HFF-Myc (cell line): ENCODE measurements around the gene CDC6.

Source experiments
- DNase-seq: peaks from one replicate; pipeline ENCODE4 v3.0.0-alpha.2; 2011; ENCODE audit warnings: low read depth; ENCODE audit errors: extremely low read depth
- H3K4me3 ChIP-seq: replicated peaks from 2 replicates; pipeline ENCODE4 v1.5.1; 2011; ENCODE audit warnings: low read depth, mild to moderate bottlenecking, control low read depth, low read length
- CTCF ChIP-seq: IDR thresholded peaks from 2 replicates; pipeline ENCODE4 v1.5.1; 2012; ENCODE audit warnings: mild to moderate bottlenecking, low read depth, low read length, control low read depth; ENCODE audit errors: missing control alignments

Gene CDC6

GRCh38 chr17:40345994-40346764 lies 58.5 kb downstream of the CDC6 start:
- DNase-seq, result no peak
- TF ChIP-seq CTCF, result no peak
- H3K4me3 ChIP-seq, result peak overlapping the region; percentile 46

- no peak overlapping the region for H3K4me3 ChIP-seq
- DNase-seq, result no peak
- TF ChIP-seq CTCF, result no peak
Measured at GRCh38 chr17:40346765-40347158, 59.1 kb downstream of the CDC6 start.

GRCh38 chr17:40347319-40348135 lies 59.8 kb downstream of the CDC6 start:
- no peak for DNase-seq
- no peak overlapping the region for H3K4me3 ChIP-seq
- no peak for TF ChIP-seq CTCF

GRCh38 chr17:40348136-40348504 lies 60.4 kb downstream of the CDC6 start:
- no peak for DNase-seq
- TF ChIP-seq CTCF, result no peak
- no peak overlapping the region for H3K4me3 ChIP-seq

GRCh38 chr17:40348562-40349476 lies 61.1 kb downstream of the CDC6 start:
- no peak for DNase-seq
- TF ChIP-seq CTCF, result no peak
- no peak overlapping the region for H3K4me3 ChIP-seq

GRCh38 chr17:40349477-40349894 lies 61.8 kb downstream of the CDC6 start:
- no peak for TF ChIP-seq CTCF
- H3K4me3 ChIP-seq, result no peak overlapping the region
- no peak for DNase-seq
